BLaER1 (cell line): Measurements from ENCODE around the gene MSH5.

Source experiments
- H3K27ac ChIP-seq: shearing (Covaris generic); formaldehyde crosslinking; 2 replicates; pipeline ENCODE4 v1.8.1; 2022
- H3K27me3 ChIP-seq: shearing (Covaris generic); formaldehyde crosslinking; 2 replicates; pipeline ENCODE4 v1.8.1; 2022
- H3K36me3 ChIP-seq: shearing (Covaris generic); formaldehyde crosslinking; 2 replicates; pipeline ENCODE4 v1.8.1; 2022
- H3K4me1 ChIP-seq: shearing (Covaris generic); formaldehyde crosslinking; 2 replicates; pipeline ENCODE4 v1.8.1; 2022
- H3K4me2 ChIP-seq: shearing (Covaris generic); formaldehyde crosslinking; 2 replicates; pipeline ENCODE4 v1.8.1; 2022
- H3K4me3 ChIP-seq: shearing (Covaris generic); formaldehyde crosslinking; 2 replicates; pipeline ENCODE4 v1.8.1; 2022
- H3K9ac ChIP-seq: shearing (Covaris generic); formaldehyde crosslinking; 2 replicates; pipeline ENCODE4 v1.8.1; 2022
- H3K9me3 ChIP-seq: shearing (Covaris generic); formaldehyde crosslinking; 2 replicates; pipeline ENCODE4 v1.8.1; 2022
- H4K20me1 ChIP-seq: shearing (Covaris generic); formaldehyde crosslinking; 2 replicates; pipeline ENCODE4 v1.8.1; 2022
- Cebpa-rat ChIP-seq: shearing (Covaris generic); IDR thresholded peaks from 2 replicates; pipeline ENCODE4 v1.8.1; 2022

The MSH5 gene

DNA sequence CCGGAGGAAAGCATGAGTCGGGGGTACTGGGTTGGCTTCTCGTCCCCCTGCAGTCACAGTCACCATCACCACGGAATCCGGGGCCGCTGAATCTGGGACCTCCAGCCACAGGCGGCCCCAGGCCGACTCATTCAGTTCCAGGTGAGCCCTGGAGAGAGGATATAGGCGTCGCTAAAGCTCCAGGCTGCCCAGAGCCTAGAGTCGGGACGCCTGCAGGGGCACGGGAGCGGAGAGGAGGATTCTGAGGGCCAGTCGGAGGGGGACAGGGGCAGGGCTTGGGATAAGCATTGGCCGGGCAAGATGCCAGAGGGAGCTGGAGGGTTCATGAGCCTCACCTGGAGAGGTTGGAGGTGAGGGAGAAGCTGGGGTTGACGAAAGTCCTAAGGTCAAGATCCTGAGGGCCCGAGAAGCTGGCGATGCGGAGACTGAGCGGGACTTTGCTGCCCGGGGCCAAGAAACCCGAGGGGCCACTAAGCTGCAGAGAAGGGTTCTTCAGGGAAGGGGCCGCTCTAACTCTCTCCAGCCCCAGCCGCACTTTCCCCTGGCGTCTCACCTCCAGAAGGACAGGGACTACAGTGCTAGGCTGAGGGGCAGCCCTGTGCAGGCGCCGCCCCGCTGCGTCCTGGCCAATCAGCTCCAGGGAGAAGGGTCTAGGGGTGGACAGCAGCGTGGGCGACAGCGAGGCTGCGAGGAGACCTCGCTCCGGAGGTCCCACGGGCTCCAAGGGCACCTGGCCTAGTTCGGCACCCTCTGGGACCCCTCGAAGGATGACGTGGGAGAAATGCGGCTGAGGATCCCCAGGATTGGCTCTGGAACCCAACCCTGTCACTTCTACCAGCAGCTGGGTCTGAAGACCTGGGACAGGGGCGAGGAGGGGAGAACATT is 26.3 kb downstream of the MSH5 start:
- Histone ChIP-seq H3K4me1 (peaks cover 22% of the 10 kb centered on the region), H3K27ac (no peak overlapping the region), H4K20me1 (no peaks in the 10 kb centered on the region), H3K27me3 (no peaks in the 10 kb centered on the region), H3K9me3 (no peaks in the 10 kb centered on the region), H3K9ac (no peak overlapping the region), H3K4me2 (no peak overlapping the region), H3K4me3 (no peak overlapping the region), H3K36me3 (peaks cover 49% of the 10 kb centered on the region)
- TF ChIP-seq Cebpa-rat = no peak

DNA sequence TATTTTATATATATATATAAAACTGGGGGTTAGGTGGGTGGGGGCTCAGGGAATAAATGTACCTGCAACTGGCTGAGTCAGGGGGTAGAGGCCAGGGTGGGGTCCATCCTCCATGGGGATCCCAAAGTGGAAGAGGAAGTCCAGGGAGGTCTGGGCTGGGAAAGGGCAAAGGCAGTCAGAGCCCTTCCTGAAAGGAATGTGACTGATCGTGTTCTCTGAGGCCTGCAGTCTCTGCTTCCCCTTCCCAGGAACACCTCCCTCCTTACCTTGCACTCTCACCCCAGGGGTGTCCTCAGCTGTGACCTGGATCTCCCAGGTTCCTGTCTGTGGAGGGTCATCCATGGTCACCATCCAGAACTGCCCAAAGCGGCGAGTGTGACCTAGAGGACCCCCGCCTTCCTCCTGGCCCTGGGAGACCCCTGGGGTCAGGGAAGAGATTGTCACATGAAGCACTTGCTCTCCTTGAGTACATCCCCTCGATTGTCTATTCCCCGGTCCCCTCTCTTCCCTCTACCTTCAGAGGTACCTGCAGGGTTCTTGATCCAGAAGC is 27.4 kb downstream of the MSH5 start:
- Histone ChIP-seq H3K4me3 (no peak overlapping the region), H3K27ac (no peak overlapping the region), H3K4me1 (peaks cover 19% of the 10 kb centered on the region), H3K9ac (no peak overlapping the region), H3K36me3 (peaks cover 39% of the 10 kb centered on the region), H3K4me2 (no peak overlapping the region), H4K20me1 (no peaks in the 10 kb centered on the region), H3K27me3 (no peaks in the 10 kb centered on the region), H3K9me3 (no peaks in the 10 kb centered on the region)
- no peak for TF ChIP-seq Cebpa-rat

DNA sequence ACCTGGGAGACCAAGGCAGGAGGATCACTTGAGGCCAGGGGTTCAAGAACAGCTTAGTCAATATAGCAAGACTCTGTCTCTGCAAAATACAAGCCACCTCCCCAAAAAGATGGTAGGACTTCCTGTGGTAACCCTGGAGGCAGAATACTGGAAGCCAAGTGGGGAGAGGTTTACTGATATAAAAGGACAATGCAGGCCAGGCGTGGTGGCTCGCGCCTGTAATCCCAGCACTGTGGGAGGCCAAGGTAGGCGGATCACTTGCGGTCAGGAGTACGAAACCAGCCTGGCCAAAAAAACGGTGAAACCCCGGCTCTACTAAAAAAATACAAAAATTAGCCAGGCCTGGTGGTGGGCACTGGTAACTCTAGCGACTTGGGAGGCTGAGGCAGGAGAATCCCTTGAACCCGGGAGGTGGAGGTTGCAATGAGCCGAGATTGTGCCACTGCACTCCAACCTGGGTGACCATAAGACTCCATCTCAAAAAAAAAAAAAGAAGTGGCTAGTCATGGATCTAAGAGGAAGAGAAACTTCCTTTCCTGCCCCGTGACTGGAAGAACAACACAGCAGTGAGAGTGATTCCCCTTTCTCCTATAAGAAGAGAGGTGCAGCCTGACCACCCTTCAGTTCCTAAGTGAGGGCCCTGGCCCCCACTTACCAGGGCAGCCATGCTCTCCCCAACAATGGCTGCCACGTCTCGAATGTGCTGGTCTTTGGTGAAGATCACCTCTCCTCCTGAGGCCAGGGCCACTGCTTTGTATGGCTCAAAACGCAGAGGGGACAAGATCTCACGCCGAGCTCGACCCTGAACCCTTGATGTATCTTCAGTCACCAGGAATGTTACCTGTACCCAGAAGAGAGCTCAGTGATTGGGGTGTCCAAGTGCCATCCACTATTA is 28.8 kb downstream of the MSH5 start:
- Histone ChIP-seq H3K27me3 (no peaks in the 10 kb centered on the region), H3K9me3 (no peaks in the 10 kb centered on the region), H3K27ac (no peak overlapping the region), H3K9ac (no peak overlapping the region), H4K20me1 (no peaks in the 10 kb centered on the region), H3K4me1 (peaks cover 14% of the 10 kb centered on the region), H3K36me3 (peaks cover 24% of the 10 kb centered on the region), H3K4me2 (no peak overlapping the region), H3K4me3 (no peak overlapping the region)
- TF ChIP-seq Cebpa-rat = no peak

DNA sequence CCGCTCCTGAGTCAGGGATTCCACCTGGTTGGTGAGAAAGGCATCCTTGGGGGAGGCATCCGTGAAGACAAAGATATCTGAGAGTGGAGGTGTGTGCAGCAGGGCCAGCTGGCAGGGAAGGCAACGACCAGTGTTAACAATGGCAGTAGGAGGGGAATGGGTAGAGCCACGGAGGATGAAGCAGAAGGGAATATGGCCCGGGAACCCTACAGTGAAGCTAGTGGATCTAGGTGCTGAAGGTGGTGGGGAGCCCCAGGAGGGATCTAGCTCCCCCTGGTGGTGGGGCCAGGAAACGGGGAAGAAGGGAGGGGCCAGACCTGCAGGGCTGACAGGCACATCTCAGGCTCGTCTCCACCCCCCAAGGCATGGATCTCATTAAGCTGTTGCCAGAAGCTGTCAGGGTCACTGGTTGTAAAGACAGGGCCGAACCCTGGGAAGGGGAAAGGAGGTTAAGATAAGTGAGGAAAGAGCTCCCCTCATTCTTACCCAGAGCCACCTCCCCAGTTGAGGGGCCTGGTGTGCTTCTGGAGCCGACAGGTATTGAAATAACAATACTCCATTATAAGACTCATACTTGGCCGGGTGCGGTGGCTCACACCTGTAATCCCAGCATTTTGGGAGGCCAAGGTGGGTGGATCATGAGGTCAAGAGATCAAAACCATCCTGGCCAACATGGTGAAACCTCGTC is 30.0 kb downstream of the MSH5 start:
- no peak for TF ChIP-seq Cebpa-rat
- no peaks in the 10 kb centered on the region for H4K20me1 ChIP-seq
- no peak overlapping the region for H3K4me3 ChIP-seq
- H3K27ac ChIP-seq = no peak overlapping the region
- peaks cover 12% of the 10 kb centered on the region; the same call in 1 of the 2 replicates for H3K36me3 ChIP-seq
- no peaks in the 10 kb centered on the region for H3K27me3 ChIP-seq
- H3K4me1 ChIP-seq = peaks cover 24% of the 10 kb centered on the region
- no peaks in the 10 kb centered on the region for H3K9me3 ChIP-seq
- H3K4me2 ChIP-seq = no peak overlapping the region
- H3K9ac ChIP-seq = no peak overlapping the region

DNA sequence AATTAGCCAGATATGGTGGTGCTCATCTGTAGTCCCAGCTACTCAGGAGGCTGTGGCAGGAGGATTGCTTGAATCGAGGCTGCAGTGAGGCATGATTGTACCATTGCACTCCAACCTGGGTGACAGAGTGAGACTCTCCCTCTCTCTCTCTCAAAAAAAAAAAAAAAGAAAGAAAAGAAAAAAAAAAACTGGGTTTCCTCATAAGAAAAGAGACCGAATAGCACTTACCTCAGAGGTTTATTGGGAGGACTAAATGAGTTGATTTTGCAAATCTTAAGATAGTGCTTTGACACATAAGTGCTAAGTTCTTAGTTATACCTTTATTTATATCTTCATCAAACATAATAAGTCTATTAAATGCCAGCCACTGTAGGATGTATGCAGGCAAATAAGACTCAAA is 31.1 kb downstream of the MSH5 start:
- H3K27ac ChIP-seq = no peak overlapping the region

DNA sequence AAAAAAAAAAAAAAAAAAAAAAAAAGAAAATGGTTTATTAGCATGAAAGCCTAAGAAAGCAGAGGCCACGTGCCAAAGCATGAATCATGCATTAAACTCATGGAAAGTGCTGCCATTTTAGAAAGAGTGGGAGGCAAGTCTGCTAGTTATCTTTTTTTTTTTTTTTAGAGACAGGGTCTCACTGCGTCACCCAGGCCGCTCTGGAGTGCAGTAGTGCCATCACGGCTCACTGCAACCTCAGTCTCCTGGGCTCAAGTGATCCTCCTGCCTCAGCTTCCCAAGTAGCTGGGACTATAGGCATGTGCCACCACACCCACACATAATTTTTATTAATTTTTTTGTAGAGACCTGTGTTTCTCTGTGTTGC is 32.2 kb downstream of the MSH5 start:
- peak overlapping the region; percentile 49 for H3K4me2 ChIP-seq
- H3K36me3 ChIP-seq = no peaks in the 10 kb centered on the region
- H3K4me3 ChIP-seq = no peak overlapping the region
- H3K9me3 ChIP-seq = no peaks in the 10 kb centered on the region
- peaks cover 44% of the 10 kb centered on the region for H3K4me1 ChIP-seq
- H3K27ac ChIP-seq = no peak overlapping the region
- H3K27me3 ChIP-seq = no peaks in the 10 kb centered on the region
- no peak overlapping the region for H3K9ac ChIP-seq
- no peak for TF ChIP-seq Cebpa-rat
- no peaks in the 10 kb centered on the region for H4K20me1 ChIP-seq

More for the DNA sequence above, 31.1 kb downstream of the MSH5 start:
- TF ChIP-seq Cebpa-rat = no peak
- H3K4me2 ChIP-seq = no peak overlapping the region
- H3K4me3 ChIP-seq = no peak overlapping the region
- H4K20me1 ChIP-seq = no peaks in the 10 kb centered on the region
- no peaks in the 10 kb centered on the region for H3K27me3 ChIP-seq
- H3K9ac ChIP-seq = no peak overlapping the region
- 0 out of 2 replicates have a peak, but pooled peaks cover 5% of the 10 kb centered on the region for H3K36me3 ChIP-seq
- peaks cover 34% of the 10 kb centered on the region for H3K4me1 ChIP-seq
- H3K9me3 ChIP-seq = no peaks in the 10 kb centered on the region

DNA sequence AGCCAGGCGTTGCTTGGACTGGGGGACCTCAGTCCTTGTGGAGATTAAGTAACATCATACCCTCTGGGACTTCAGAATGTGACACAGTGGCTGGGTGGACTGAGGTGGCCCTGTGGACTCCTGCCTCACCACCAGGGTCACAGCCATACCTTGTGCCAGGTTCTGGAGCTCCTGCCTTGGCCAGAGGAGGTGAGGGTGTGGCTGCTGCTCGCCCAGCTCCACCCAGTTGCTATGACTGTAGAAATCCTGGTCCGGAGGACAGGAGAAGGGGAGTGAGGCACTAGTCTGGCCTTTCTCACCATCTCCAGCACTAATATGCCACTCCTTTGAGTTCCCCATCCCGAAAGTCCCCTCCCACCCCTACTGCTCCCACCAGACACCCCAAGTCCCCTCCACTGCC is 35.4 kb downstream of the MSH5 start:
- H3K27ac ChIP-seq = peak overlapping the region; percentile 44; the same call in 1 of the 2 replicates
- H3K36me3 ChIP-seq = peaks cover 28% of the 10 kb centered on the region
- no peak overlapping the region for H3K9ac ChIP-seq
- no peaks in the 10 kb centered on the region for H3K27me3 ChIP-seq
- H3K4me3 ChIP-seq = no peak overlapping the region
- H3K4me2 ChIP-seq = peak overlapping the region; percentile 61
- H3K4me1 ChIP-seq = peaks cover 58% of the 10 kb centered on the region
- H3K9me3 ChIP-seq = no peaks in the 10 kb centered on the region
- no peaks in the 10 kb centered on the region; the same call in 1 of the 2 replicates for H4K20me1 ChIP-seq
- TF ChIP-seq Cebpa-rat = no peak

DNA sequence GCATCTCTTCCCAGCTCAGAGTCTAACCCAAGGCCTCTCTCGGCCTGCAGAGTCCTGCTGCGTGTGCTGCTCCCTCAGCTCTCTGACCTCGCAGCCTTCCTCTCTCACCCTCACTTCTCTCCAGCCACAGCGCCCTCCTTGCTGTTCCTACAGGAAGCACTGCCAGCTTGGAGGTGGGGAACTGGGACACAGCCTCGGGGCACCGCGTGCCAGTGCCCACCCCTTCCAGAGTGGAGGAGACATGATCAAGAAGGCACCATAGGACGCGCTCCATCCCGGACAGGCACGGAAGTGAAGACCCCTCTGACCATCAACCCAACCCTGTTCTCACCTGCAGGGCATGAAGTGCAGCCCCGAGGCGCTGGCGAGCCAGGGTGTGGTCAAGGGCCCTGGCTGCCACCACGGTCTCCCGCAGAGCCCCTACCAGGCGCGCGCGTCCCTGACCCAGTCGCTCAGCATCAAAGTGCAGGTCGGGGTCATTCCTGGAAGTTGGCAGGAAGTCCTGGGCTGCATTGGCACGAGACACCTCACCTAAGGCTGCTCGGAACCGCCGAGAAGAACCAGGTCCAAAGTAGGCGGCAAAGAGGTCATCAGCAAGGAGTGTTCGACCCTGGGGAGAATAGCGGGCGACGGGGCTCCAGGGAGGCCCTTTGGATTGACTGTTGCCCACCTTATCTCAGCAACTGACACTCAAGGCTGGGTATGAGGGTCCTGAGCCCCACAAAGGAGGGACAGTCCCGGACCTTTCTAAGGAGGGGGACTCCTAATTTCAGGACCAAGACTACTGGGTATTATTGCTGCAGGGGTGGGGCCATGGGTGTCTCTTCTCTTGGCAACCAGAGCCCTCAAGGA is 36.1 kb downstream of the MSH5 start:
- no peaks in the 10 kb centered on the region for H3K27me3 ChIP-seq
- no peak for TF ChIP-seq Cebpa-rat
- H4K20me1 ChIP-seq = no peaks in the 10 kb centered on the region; the same call in 1 of the 2 replicates
- H3K4me2 ChIP-seq = 0 out of 2 replicates have a peak overlapping the region, but pooled peaks have one; percentile 61
- H3K9me3 ChIP-seq = no peaks in the 10 kb centered on the region
- peaks cover 58% of the 10 kb centered on the region for H3K4me1 ChIP-seq
- H3K9ac ChIP-seq = no peak overlapping the region
- no peak overlapping the region for H3K27ac ChIP-seq
- no peak overlapping the region for H3K4me3 ChIP-seq
- peaks cover 35% of the 10 kb centered on the region for H3K36me3 ChIP-seq
